Neural progenitor cell (in vitro differentiated cells): ENCODE data around the gene ST7L. TPM values are rescaled to one million over a fixed set of nuclear protein-coding genes. Genes with fewer than 3 reads are reported as not detected.
A peak's percentile ranks its signal among the peaks of the same experiment; 100 is the strongest.

Source experiments
- DNase-seq: peaks from one replicate; pipeline ENCODE4 v3.0.0-alpha.2; 2016; ENCODE audit warnings: low spot score
- H2AFZ ChIP-seq: fragments of 200-600 bp; sonication (generic); replicated peaks from 2 replicates; pipeline ENCODE4 v1.6.1; 2016; ENCODE audit warnings: antibody characterized with exemption
- H3F3A ChIP-seq: fragments of 200-600 bp; sonication (generic); 2 replicates; pipeline ENCODE4 v1.6.1; 2016; ENCODE audit warnings: antibody characterized with exemption, low read depth
- H3K27ac ChIP-seq: fragments of 200-600 bp; sonication (generic); 2 replicates; pipeline ENCODE4 v1.5.1; 2016; ENCODE audit warnings: mild to moderate bottlenecking
- H3K27me3 ChIP-seq: fragments of 200-600 bp; sonication (generic); 2 replicates; pipeline ENCODE4 v1.6.1; 2016; ENCODE audit warnings: mild to moderate bottlenecking, moderate library complexity
- H3K36me3 ChIP-seq: fragments of 200-600 bp; sonication (generic); 2 replicates; pipeline ENCODE4 v1.5.1; 2016
- H3K4me1 ChIP-seq: fragments of 200-600 bp; sonication (generic); 2 replicates; pipeline ENCODE4 v1.6.1; 2016; ENCODE audit warnings: mixed run types
- H3K4me2 ChIP-seq: fragments of 200-600 bp; sonication (generic); 2 replicates; pipeline ENCODE4 v1.6.1; 2016
- H3K4me3 ChIP-seq: fragments of 200-600 bp; sonication (generic); 2 replicates; pipeline ENCODE4 v1.5.1; 2016
- H3K79me2 ChIP-seq: fragments of 200-600 bp; sonication (generic); 2 replicates; pipeline ENCODE4 v1.6.1; 2016; ENCODE audit warnings: low read depth
- H3K9ac ChIP-seq: fragments of 200-600 bp; sonication (generic); 2 replicates; pipeline ENCODE4 v1.6.1; 2016
- H3K9me3 ChIP-seq: fragments of 200-600 bp; sonication (generic); 2 replicates; pipeline ENCODE4 v1.5.1; 2016; ENCODE audit warnings: low read depth
- H4K20me1 ChIP-seq: fragments of 200-600 bp; sonication (generic); 2 replicates; pipeline ENCODE4 v1.6.1; 2016; ENCODE audit warnings: low read depth
- H3K27ac Mint-ChIP-seq: 3 replicates; pipeline ENCODE4 v1.8.0; 2021; ENCODE audit warnings: mixed read lengths
- H3K27me3 Mint-ChIP-seq: 2 replicates; pipeline ENCODE4 v1.8.0; 2022; ENCODE audit warnings: low read depth, mild to moderate bottlenecking, inconsistent platforms, moderate library complexity, mixed read lengths; ENCODE audit not compliant: insufficient read depth
- H3K36me3 Mint-ChIP-seq: 3 replicates; pipeline ENCODE4 v1.8.0; 2021; ENCODE audit warnings: mixed read lengths
- H3K4me1 Mint-ChIP-seq: 3 replicates; pipeline ENCODE4 v1.8.0; 2021; ENCODE audit warnings: mixed read lengths
- H3K4me3 Mint-ChIP-seq: 3 replicates; pipeline ENCODE4 v1.8.0; 2021; ENCODE audit warnings: mild to moderate bottlenecking, moderate library complexity, mixed read lengths
- H3K9me3 Mint-ChIP-seq: 3 replicates; pipeline ENCODE4 v1.8.0; 2020; ENCODE audit warnings: mixed read lengths
- CTCF ChIP-seq: fragments of 200-600 bp; sonication (generic); IDR thresholded peaks from 2 replicates; pipeline ENCODE4 v1.5.1; 2017; ENCODE audit warnings: antibody characterized with exemption, mild to moderate bottlenecking
- EZH2 ChIP-seq: fragments of 200-600 bp; sonication (generic); IDR thresholded peaks from 2 replicates; pipeline ENCODE4 v1.6.1; 2017; ENCODE audit warnings: antibody characterized with exemption, mild to moderate bottlenecking, moderate library complexity
- EZH2phosphoT487 ChIP-seq: fragments of 200-600 bp; sonication (generic); IDR thresholded peaks from 2 replicates; pipeline ENCODE4 v1.6.1; 2017; ENCODE audit warnings: antibody characterized with exemption
- total RNA-seq: library from RNA; depleted of rRNA; stranded (reverse); fragments of >200 nt; gene quantifications from 2 replicates; pipeline ENCODE4 v1.2.3, GENCODE V29; 2015; ENCODE audit warnings: low replicate concordance

The ST7L gene
- total RNA-seq, 1 donor from 2014 or later = 26.1 TPM

- no peaks in the 10 kb centered on the region for H3F3A ChIP-seq
- H3K27ac ChIP-seq = no peak overlapping the region
- no peak overlapping the region for H3K4me2 ChIP-seq
- H3K27me3 ChIP-seq = no peaks in the 10 kb centered on the region
- peak overlapping the region; percentile 25 for H3K27ac Mint-ChIP-seq
- H3K36me3 ChIP-seq = no peaks in the 10 kb centered on the region
- H3K36me3 Mint-ChIP-seq = peaks cover 33% of the 10 kb centered on the region
- H3K4me1 ChIP-seq = no peaks in the 10 kb centered on the region
- no peak overlapping the region for H2AFZ ChIP-seq
- H3K4me3 ChIP-seq = no peak overlapping the region
- no peak overlapping the region for H3K9ac ChIP-seq
- H3K79me2 ChIP-seq = no peaks in the 10 kb centered on the region
- H3K27me3 Mint-ChIP-seq = no peaks in the 10 kb centered on the region
- H3K9me3 ChIP-seq = no peaks in the 10 kb centered on the region
- H3K9me3 Mint-ChIP-seq = peaks cover 4% of the 10 kb centered on the region
- DNase-seq = no peak
- TF ChIP-seq CTCF (no peak), EZH2 (no peak), EZH2phosphoT487 (no peak)
- no peak overlapping the region for H3K4me3 Mint-ChIP-seq
- no peaks in the 10 kb centered on the region for H4K20me1 ChIP-seq
- peaks cover 37% of the 10 kb centered on the region for H3K4me1 Mint-ChIP-seq
Observed at GRCh38 chr1:112536561-112536960, 82.4 kb downstream of the ST7L start.

GRCh38 chr1:112533029-112533428 is 85.9 kb downstream of the ST7L start:
- H3K27me3 Mint-ChIP-seq = no peaks in the 10 kb centered on the region
- no peak for DNase-seq
- H3F3A ChIP-seq = no peaks in the 10 kb centered on the region
- TF ChIP-seq CTCF (no peak), EZH2 (no peak), EZH2phosphoT487 (no peak)
- no peaks in the 10 kb centered on the region for H4K20me1 ChIP-seq
- no peak overlapping the region for H3K9ac ChIP-seq
- no peak overlapping the region for H3K4me3 Mint-ChIP-seq
- no peak overlapping the region for H3K27ac ChIP-seq
- no peak overlapping the region for H3K4me2 ChIP-seq
- H3K36me3 ChIP-seq = no peaks in the 10 kb centered on the region
- no peaks in the 10 kb centered on the region for H3K27me3 ChIP-seq
- peaks cover 62% of the 10 kb centered on the region for H3K4me1 Mint-ChIP-seq
- peaks cover 4% of the 10 kb centered on the region for H3K9me3 Mint-ChIP-seq
- no peak overlapping the region for H2AFZ ChIP-seq
- no peaks in the 10 kb centered on the region for H3K9me3 ChIP-seq
- H3K36me3 Mint-ChIP-seq = peaks cover 30% of the 10 kb centered on the region
- H3K4me1 ChIP-seq = peaks cover 4% of the 10 kb centered on the region
- no peak overlapping the region for H3K27ac Mint-ChIP-seq
- H3K4me3 ChIP-seq = no peak overlapping the region
- H3K79me2 ChIP-seq = no peaks in the 10 kb centered on the region

- Histone ChIP-seq H3K9me3 (no peaks in the 10 kb centered on the region), H3K27me3 (no peaks in the 10 kb centered on the region), H3K79me2 (no peaks in the 10 kb centered on the region), H3K9ac (no peak overlapping the region), H2AFZ (no peak overlapping the region), H3K36me3 (no peaks in the 10 kb centered on the region), H3F3A (peaks cover 8% of the 10 kb centered on the region), H3K27ac (no peak overlapping the region), H4K20me1 (no peaks in the 10 kb centered on the region), H3K4me3 (no peak overlapping the region), H3K4me2 (no peak overlapping the region), H3K4me1 (peaks cover 13% of the 10 kb centered on the region)
- Mint-ChIP-seq H3K27me3 (peaks cover under 1% of the 10 kb centered on the region), H3K9me3 (peaks cover 4% of the 10 kb centered on the region), H3K27ac (peak overlapping the region; percentile 94), H3K4me3 (no peak overlapping the region), H3K36me3 (peaks cover 31% of the 10 kb centered on the region), H3K4me1 (peaks cover 62% of the 10 kb centered on the region)
- TF ChIP-seq CTCF = no peak
- TF ChIP-seq EZH2phosphoT487 = no peak
- TF ChIP-seq EZH2 = no peak
- no peak for DNase-seq
Observed at GRCh38 chr1:112532064-112532463, 86.9 kb downstream of the ST7L start.
